SK-N-DZ (cell line): ENCODE data around the gene EBPL.
"Not testable (repeated sequence)": the region's sequence is repeated elsewhere in the genome, so short reads cannot be mapped to it uniquely, and the experiment has no call there.

ENCODE experiments used
- DNase-seq: peaks from one replicate; pipeline ENCODE4 v3.0.0-alpha.2; 2015; ENCODE audit warnings: low spot score

The EBPL gene

GRCh38 chr13:49635599-49636433 is 55.5 kb downstream of the EBPL start:
- DNase-seq, result no peak

DNA sequence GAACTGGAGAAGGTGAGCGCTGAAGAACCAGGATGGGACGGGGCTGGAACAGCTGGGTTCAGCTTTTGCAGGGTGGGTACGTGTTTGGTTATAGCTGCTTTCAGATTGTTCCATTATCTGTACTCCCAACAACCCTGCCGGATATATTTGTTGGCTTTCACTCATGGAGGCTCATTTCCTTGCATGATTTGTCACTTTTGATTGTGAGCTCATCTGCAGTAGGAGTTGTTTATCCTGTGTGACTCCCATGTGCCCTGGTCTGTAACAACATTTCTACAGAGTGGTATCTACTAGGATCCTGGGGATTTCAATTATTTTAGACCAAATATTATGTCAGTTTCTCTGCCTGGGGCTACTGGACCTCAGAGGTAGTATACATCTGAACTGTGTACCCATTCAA is 57.6 kb downstream of the EBPL start:
- no peak for DNase-seq

DNA sequence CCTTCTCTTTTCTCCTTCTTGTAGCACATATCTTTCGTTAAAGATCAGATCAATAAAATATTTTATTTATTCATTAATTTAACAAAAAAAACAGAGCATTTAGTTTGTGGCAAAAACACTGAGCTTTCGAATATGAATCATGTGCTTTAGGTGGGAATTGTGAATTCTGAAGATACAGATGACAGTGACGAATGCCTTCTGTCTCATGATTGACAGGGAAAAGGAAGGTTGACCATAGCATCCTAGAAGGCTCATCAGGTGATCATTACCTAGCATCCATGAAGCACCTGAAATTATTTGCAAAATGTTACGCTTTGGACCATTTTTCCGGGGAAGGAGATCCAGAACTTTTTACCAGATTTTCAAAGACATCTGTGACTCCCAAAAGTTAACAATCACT is 59.1 kb downstream of the EBPL start:
- DNase-seq, result no peak

GRCh38 chr13:49630580-49630979 is 60.7 kb downstream of the EBPL start:
- DNase-seq, result peak; percentile 13

- DNase-seq, result no peak
Measured at GRCh38 chr13:49629947-49630346, 61.3 kb downstream of the EBPL start.

- DNase-seq, result no peak
Measured at GRCh38 chr13:49629196-49629938, 61.9 kb downstream of the EBPL start.

GRCh38 chr13:49627831-49628652 is 63.2 kb downstream of the EBPL start, which contains the start of gene ARL11:
ARL11 (plus strand) TSS chr13:49628507; CDS start chr13:49630448, 1,941 bp downstream.
- DNase-seq, result peak; percentile 48

- no peak for DNase-seq
Measured at GRCh38 chr13:49625392-49626079, 65.8 kb downstream of the EBPL start.

- no peak for DNase-seq
Measured at GRCh38 chr13:49624229-49624628, 67.1 kb downstream of the EBPL start.

DNA sequence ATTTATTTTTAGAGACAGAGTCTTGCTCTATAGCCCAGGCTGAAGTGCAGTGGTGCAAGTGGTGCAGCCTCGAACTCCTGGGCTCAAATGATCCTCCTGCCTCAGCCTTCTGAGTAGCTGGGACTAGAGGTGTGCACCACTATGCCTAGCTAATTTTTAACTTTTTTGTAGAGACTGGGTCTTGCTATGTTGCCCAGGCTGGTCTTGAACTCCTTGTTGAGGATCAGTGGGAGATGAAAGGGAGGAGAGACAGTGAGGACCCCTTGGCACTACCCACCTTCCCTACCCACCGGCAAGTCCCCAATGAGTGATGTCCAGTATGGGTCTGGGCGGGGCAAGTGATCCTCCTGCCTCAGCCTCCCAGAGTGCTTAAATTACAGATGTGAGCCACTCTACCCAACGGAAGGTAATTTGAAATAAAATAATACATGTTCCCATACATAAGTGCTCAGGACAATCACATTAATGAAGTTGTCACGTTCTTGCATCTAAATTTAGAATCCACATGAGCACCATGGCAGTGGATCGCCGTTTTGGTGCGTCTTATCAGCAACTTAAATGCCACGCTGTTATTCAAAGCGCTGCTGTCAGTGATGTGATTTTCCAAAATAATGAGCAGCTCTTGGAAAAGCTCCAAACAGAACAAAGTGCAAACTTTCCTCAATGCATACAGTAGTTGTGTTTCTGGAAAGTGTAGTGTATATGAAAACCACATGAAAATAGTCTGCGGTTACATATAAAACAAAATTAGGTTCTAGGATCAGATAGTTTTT is 68.9 kb downstream of the EBPL start:
- no peak for DNase-seq

GRCh38 chr13:49620170-49620621 is 71.1 kb downstream of the EBPL start:
- no peak for DNase-seq

GRCh38 chr13:49616676-49617065 is 74.6 kb downstream of the EBPL start:
- no peak for DNase-seq

GRCh38 chr13:49615836-49616675 is 75.2 kb downstream of the EBPL start:
- DNase-seq, result no peak

- DNase-seq, result not testable (repeated sequence)
Measured at GRCh38 chr13:49612042-49612441, 79.2 kb downstream of the EBPL start.
